HCT116 (cell line): ENCODE measurements around the gene EML2.

Experiments used
- CEBPB ChIP-seq: IDR thresholded peaks from 2 replicates; pipeline ENCODE4 v1.6.1; 2012; ENCODE audit warnings: low read depth
- CTCF ChIP-seq, 3 experiments: fragments of 200-600 bp in 1 of 3; sonication (generic) in 1 of 3; IDR thresholded peaks in 2 of 3; conservative IDR thresholded peaks in 1 of 3; 2 replicates each; pipeline ENCODE4 v1.5.1; 2012 to 2017; ENCODE audit warnings: low read depth in 2 of 3, low read length in 2 of 3, antibody characterized with exemption in 1 of 3, borderline replicate concordance in 1 of 3, control low read depth in 1 of 3, mild to moderate bottlenecking in 1 of 3, mixed read lengths in 1 of 3, mixed run types in 1 of 3, moderate library complexity in 1 of 3; ENCODE audit not compliant: insufficient read depth in 1 of 3
- EGR1 ChIP-seq: IDR thresholded peaks from 2 replicates; pipeline ENCODE4 v1.6.1; 2012; ENCODE audit warnings: low read depth
- ELF1 ChIP-seq: IDR thresholded peaks from 2 replicates; pipeline ENCODE4 v1.6.1; 2012; ENCODE audit warnings: low read depth, borderline replicate concordance
- EZH2 ChIP-seq: fragments of 200-600 bp; sonication (generic); IDR thresholded peaks from 2 replicates; pipeline ENCODE4 v1.6.1; 2017; ENCODE audit warnings: antibody characterized with exemption, mixed run types
- FOSL1 ChIP-seq: IDR thresholded peaks from 2 replicates; pipeline ENCODE4 v1.6.1; 2012; ENCODE audit warnings: low read depth
- MAX ChIP-seq: IDR thresholded peaks from 2 replicates; pipeline ENCODE4 v1.6.1; 2012
- POLR2A ChIP-seq: IDR thresholded peaks from 2 replicates; pipeline ENCODE4 v1.7.0; 2011; ENCODE audit warnings: borderline replicate concordance; ENCODE audit not compliant: insufficient read depth, insufficient read length; ENCODE audit errors: extremely low read depth
- POLR2AphosphoS5 ChIP-seq: IDR thresholded peaks from 2 replicates; pipeline ENCODE4 v1.6.1; 2011; ENCODE audit warnings: mild to moderate bottlenecking, low read depth, low read length, moderate library complexity
- REST ChIP-seq: IDR thresholded peaks from 2 replicates; pipeline ENCODE4 v1.6.1; 2012; ENCODE audit warnings: low read depth
- SP1 ChIP-seq: IDR thresholded peaks from 2 replicates; pipeline ENCODE4 v1.6.1; 2012; ENCODE audit warnings: low read depth
- TCF7L2 ChIP-seq: IDR thresholded peaks from 2 replicates; pipeline ENCODE4 v1.7.0; 2011; ENCODE audit warnings: borderline replicate concordance, inconsistent platforms; ENCODE audit not compliant: insufficient read depth, insufficient read length; ENCODE audit errors: extremely low read depth
- ZNF274 ChIP-seq: fragments of 200-500 bp; sonication (Bioruptor generic); IDR thresholded peaks from 2 replicates; pipeline ENCODE4 v1.6.1; 2014; ENCODE audit warnings: mild to moderate bottlenecking, low read depth, low read length, inconsistent platforms

GRCh38 chr19:45638930-45639729 is at the start of gene EML2:
- TF ChIP-seq EZH2 (no peak), CTCF (IDR thresholded peaks at IDR 0.05 in 2 of 3, conservative IDR thresholded peaks at IDR 0.05 in 1 of 3; ENCODE audit: borderline replicate concordance in 1 of 3, insufficient read depth in 1 of 3, low read depth in 2 of 3, low read length in 2 of 3) (peak in 2 of 3 experiments; percentile 20 to 41; a peak in 2 of 6 replicates), MAX (0 out of 2 replicates have a peak, but pooled peaks have one; percentile 40), TCF7L2 (no peak), ZNF274 (no peak), REST (no peak), ELF1 (no peak), EGR1 (no peak), FOSL1 (no peak), POLR2A (no peak), POLR2AphosphoS5 (peak; percentile 50), CEBPB (no peak), SP1 (no peak)
